ENCODE data around the gene SAMM50. TPM values are rescaled to one million over a fixed set of nuclear protein-coding genes. Genes with fewer than 3 reads are reported as not detected.

Gene SAMM50
- 44.5 TPM for total RNA-seq

GRCh38 chr22:43955040-43955882, at the start of gene SAMM50:
SAMM50 (plus strand) TSS chr22:43955442; CDS start chr22:43955578, 136 bp downstream.

GRCh38 chr22:43923631-43924464, 31.4 kb upstream of the SAMM50 start, which contains the start of gene PNPLA3:
PNPLA3 (plus strand) TSS chr22:43923805; CDS start chr22:43923912, 107 bp downstream.

GRCh38 chr22:44024288-44024921, 69.2 kb downstream of the SAMM50 start, which contains the start of gene PARVB:
PARVB (plus strand) TSS chr22:44024302; CDS start chr22:44024340, 38 bp downstream.

Other genes with a start within 250 kb of the SAMM50 start
- gene EFCAB6, start 143.1 kb upstream of the SAMM50 start, total RNA-seq: 10.7 TPM
- 1.8 TPM for gene SULT4A1, start 92.9 kb upstream of the SAMM50 start, total RNA-seq
- gene PNPLA5, start 63.4 kb upstream of the SAMM50 start, total RNA-seq: not detected
- gene PNPLA3, start 31.6 kb upstream of the SAMM50 start, total RNA-seq: 1.3 TPM
- 36.4 TPM for gene PARVB, start 68.9 kb downstream of the SAMM50 start, total RNA-seq
- gene PARVG, start 225.5 kb downstream of the SAMM50 start, total RNA-seq: 11.1 TPM